Kidney epithelial cell (primary cell): Measurements from ENCODE around the gene NCAPH2. TPM values are rescaled to one million over a fixed set of nuclear protein-coding genes. Genes with fewer than 3 reads are reported as not detected.

Experiments
- DNase-seq: peaks from one replicate; pipeline ENCODE4 v3.0.0-alpha.2; 2010; ENCODE audit warnings: low read depth
- H3K27me3 ChIP-seq: 2 replicates; pipeline ENCODE4 v1.6.0; 2011; ENCODE audit warnings: low read length; ENCODE audit not compliant: control insufficient read depth, insufficient read depth
- H3K36me3 ChIP-seq: 2 replicates; pipeline ENCODE4 v1.5.1; 2011; ENCODE audit warnings: low read length; ENCODE audit not compliant: control insufficient read depth, insufficient read depth
- H3K4me3 ChIP-seq: 2 replicates; pipeline ENCODE4 v1.5.1; 2011; ENCODE audit warnings: low read depth, mild to moderate bottlenecking, control low read depth, low read length
- total RNA-seq: library from RNA; depleted of rRNA; stranded (reverse); fragments of >200 nt; gene quantifications from 2 replicates; pipeline ENCODE4 v1.2.3, GENCODE V29; 2015
- TF ChIP-seq, protein P1 (sequence below): IDR thresholded peaks from 2 replicates; pipeline ENCODE4 v1.5.1; 2011; ENCODE audit warnings: mild to moderate bottlenecking, moderate library complexity, low read length, control low read depth, inconsistent platforms; ENCODE audit not compliant: insufficient read depth, poor library complexity, severe bottlenecking

Gene NCAPH2
- total RNA-seq, 1 donor from 2014 or later, result 50.2 TPM

DNA sequence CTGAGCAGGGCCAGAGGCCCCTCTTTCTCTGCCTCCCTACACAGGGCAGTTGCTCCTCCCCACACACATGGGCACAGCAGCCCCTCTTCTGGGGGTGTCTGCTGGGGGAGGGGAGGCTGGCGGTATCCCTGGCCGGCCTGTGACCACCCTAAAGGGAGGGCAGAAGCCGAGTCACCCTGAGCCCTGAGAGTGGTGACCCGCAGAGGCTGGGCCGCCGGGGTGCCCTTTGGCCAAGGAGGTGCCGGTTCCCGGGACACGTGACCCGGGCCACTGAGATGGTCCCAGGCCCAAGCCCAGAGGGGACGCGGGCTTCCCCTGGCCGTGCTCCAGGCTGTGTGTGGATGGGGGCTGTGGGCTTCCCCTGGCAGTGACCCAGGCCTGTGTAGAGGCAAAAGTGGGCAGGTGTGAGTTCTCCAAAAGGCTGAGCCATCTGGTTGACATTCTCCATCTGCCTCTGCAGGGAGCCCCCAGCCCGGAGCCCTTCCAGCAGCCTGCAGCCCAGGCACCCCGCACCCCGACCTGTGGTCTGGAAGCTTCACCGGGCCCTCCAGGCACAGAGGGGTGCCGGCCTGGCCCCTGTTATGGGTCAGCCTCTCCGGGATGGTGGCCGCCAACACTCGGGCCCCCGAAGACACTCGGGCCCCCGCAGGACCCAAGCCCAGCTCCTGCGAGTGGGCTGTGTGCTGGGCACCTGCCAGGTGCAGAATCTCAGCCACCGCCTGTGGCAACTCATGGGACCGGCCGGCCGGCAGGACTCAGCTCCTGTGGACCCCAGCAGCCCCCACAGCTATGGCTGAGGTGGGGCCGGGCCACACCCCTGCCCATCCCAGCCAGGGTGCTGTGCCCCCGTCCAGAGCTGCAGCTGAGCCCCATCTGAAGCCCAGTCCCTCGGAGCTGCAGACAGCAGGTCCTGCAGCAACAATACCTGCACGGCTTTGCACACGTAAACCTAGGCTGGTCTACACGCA is 25.6 kb upstream of the NCAPH2 start:
- peak overlapping the region; percentile 39 for H3K4me3 ChIP-seq
- TF ChIP-seq, protein P1, sequence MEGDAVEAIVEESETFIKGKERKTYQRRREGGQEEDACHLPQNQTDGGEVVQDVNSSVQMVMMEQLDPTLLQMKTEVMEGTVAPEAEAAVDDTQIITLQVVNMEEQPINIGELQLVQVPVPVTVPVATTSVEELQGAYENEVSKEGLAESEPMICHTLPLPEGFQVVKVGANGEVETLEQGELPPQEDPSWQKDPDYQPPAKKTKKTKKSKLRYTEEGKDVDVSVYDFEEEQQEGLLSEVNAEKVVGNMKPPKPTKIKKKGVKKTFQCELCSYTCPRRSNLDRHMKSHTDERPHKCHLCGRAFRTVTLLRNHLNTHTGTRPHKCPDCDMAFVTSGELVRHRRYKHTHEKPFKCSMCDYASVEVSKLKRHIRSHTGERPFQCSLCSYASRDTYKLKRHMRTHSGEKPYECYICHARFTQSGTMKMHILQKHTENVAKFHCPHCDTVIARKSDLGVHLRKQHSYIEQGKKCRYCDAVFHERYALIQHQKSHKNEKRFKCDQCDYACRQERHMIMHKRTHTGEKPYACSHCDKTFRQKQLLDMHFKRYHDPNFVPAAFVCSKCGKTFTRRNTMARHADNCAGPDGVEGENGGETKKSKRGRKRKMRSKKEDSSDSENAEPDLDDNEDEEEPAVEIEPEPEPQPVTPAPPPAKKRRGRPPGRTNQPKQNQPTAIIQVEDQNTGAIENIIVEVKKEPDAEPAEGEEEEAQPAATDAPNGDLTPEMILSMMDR, result no peak
- peaks cover 20% of the 10 kb centered on the region for H3K27me3 ChIP-seq
- no peaks in the 10 kb centered on the region for H3K36me3 ChIP-seq
- no peak for DNase-seq

GRCh38 chr22:50483106-50483505 is 24.9 kb upstream of the NCAPH2 start:
- H3K4me3 ChIP-seq, result no peak overlapping the region
- no peaks in the 10 kb centered on the region for H3K36me3 ChIP-seq
- TF ChIP-seq, protein P1, result no peak
- DNase-seq, result no peak
- peaks cover 20% of the 10 kb centered on the region for H3K27me3 ChIP-seq

DNA sequence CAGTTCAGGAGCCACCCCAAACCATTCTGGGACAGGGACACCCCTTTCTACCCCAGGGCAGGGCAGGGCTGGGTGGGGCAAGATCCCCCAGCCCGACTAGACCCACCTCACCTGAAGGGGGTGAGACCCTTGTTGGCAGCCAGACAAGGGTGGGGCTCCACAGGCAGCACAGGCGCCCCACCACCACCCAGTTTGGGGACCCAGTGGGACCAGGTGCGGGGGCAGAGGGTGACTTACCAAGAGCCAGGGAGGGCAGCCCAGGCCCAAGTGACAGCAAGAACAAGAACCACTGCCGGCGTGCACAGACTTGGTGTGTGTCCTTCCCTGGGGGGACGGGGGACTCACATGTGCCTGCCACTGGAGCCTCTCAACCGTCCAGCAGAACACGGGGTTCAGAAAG is 24.5 kb upstream of the NCAPH2 start:
- DNase-seq, result no peak
- H3K36me3 ChIP-seq, result no peaks in the 10 kb centered on the region
- TF ChIP-seq, protein P1, result no peak
- no peak overlapping the region for H3K4me3 ChIP-seq
- peaks cover 20% of the 10 kb centered on the region for H3K27me3 ChIP-seq

DNA sequence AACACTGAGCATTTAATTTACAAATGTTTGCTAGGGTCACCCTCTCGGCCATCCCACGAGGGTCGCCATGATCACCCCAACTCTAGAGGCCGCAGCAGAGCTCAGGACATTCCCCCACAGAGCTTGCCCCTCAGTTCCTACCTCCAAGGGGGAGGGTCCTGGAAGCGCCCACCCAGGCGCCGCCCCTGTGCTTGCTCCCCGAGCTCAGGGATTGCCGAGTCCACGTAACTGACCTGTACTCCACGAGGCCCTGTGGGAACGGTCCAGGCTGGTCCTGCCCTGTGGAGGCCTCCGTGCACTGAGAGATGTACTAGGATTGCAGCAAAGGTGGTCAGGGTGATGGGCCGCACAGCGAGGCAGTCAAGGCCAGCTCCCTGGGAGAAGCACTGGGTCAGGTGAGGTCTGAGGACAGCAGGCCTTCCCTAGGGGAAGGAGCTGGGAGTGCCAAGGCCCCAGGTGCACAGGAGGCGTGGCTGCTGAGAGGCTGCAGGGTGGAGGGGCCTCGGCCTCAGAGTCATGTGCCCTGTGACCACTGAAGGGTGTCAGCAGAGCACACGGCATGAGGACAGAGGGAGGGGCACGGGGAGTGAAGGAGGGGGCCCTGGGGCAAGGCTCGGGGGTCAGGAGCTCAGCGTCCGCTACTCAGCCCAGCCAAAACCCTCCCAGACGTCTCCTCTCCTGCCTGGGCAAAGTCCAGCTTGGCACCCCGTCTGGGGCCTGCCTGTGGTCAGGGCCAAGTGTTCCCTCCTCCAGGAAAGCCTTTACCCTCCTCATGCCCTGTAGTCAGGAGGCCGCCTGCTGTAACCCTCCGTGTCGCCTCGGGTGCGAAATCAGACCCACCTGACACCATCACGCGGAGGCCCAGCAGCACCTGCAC is 23.8 kb upstream of the NCAPH2 start:
- Histone ChIP-seq H3K4me3 (no peak overlapping the region), H3K27me3 (peaks cover 16% of the 10 kb centered on the region), H3K36me3 (no peaks in the 10 kb centered on the region)
- no peak for DNase-seq
- TF ChIP-seq, protein P1, result no peak

DNA sequence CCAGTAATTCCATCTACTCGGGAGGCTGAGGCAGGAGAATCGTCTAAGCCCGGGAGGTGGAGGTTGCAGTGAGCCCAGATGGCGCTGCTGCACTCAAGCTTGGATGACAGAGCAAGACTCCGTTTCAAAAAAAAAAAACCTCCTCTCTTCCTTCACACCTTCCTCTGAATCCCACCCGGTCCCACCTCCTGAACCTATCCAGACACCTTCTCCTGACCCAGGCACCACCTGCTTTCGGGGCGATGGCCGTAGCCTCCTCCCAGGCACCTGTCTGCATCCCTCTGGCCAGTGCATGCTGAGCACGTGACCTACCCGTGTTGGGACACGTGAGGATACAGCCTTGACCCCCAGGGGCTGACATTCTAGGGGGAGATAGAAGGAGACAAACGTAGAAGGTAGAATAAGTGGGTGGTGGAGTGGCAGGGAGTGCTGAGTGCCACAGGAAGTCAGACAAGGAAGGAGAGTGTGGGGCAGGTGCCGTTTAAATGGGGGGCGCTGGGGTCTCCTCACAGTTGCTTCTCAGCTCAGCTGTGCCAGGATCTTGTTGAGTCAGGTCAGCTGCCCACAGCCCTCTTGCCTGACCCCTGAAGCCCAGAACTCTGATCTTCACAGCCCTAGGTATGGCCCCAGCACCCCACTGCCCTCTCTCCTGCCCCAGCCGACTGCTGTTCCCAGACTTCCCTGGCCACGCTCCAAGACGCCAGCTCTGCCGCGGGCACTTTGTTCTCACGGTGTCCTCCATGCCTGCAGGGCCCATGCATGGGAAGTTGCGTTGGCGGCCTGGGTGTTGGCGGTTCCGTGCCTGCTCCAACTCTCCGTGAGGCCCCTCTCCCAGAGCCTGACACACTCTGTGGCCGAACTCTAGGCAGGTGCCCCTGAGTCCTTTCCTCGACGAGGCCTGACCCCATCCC is 22.5 kb upstream of the NCAPH2 start:
- Histone ChIP-seq H3K27me3 (peaks cover 12% of the 10 kb centered on the region), H3K4me3 (no peak overlapping the region), H3K36me3 (no peaks in the 10 kb centered on the region)
- TF ChIP-seq, protein P1, result no peak
- DNase-seq, result no peak
